ENCODE measurements around the gene CCDC15.

CCDC15 gene

DNA sequence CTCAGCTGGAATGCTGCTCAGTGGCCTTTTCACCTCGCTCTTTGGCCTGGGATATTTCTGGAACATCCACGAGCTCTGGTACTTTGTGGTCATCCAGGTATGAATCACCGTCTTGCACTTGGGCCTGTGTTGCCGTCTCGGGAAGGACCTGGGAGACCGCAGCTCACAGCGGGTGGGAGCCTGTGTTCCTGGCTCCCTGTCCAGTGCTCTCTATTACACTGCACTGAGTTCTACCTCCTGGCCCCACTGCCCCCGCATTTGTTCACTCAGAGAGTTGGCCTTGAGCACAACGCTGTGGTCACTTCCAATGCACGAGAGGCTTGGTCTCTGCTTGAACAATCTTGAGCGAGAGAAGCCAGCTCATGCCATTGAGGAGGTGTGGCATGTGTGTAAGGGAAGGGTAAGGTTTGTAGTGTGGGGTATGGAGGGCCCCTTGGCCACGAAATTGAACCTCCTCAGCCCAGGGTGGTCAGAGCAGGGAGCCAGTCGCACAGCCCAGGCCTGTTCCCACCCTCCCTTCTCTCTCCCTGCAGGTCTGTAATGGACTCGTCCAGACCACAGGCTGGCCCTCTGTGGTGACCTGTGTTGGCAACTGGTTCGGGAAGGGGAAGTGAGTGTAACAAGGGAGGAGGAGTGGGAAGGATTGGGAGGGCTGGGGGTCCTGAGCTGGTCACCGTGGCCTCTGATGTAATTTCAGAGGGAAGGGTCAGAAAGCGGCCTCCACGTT lies 125.3 kb downstream of the CCDC15 start:
- H3K4me1 ChIP-seq, result no peaks in the 10 kb centered on the region
- H3K9me3 ChIP-seq (ENCODE audit: control insufficient read depth, low read length), result no peaks in the 10 kb centered on the region
- H3K36me3 ChIP-seq (ENCODE audit: control insufficient read depth, insufficient read depth, low read length), result no peaks in the 10 kb centered on the region
- no peak overlapping the region for H3K27ac ChIP-seq
- H3K4me2 ChIP-seq (ENCODE audit: low read length), result no peak overlapping the region
- TF ChIP-seq, protein P1, sequence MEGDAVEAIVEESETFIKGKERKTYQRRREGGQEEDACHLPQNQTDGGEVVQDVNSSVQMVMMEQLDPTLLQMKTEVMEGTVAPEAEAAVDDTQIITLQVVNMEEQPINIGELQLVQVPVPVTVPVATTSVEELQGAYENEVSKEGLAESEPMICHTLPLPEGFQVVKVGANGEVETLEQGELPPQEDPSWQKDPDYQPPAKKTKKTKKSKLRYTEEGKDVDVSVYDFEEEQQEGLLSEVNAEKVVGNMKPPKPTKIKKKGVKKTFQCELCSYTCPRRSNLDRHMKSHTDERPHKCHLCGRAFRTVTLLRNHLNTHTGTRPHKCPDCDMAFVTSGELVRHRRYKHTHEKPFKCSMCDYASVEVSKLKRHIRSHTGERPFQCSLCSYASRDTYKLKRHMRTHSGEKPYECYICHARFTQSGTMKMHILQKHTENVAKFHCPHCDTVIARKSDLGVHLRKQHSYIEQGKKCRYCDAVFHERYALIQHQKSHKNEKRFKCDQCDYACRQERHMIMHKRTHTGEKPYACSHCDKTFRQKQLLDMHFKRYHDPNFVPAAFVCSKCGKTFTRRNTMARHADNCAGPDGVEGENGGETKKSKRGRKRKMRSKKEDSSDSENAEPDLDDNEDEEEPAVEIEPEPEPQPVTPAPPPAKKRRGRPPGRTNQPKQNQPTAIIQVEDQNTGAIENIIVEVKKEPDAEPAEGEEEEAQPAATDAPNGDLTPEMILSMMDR (IDR thresholded peaks at IDR 0.05), result no peak
- H3K9ac ChIP-seq, result no peak overlapping the region
- H3K79me2 ChIP-seq, result no peaks in the 10 kb centered on the region
- no peaks in the 10 kb centered on the region for H3K27me3 ChIP-seq (ENCODE audit: control insufficient read depth, insufficient read depth, low read length)
- no peak overlapping the region for H3K4me3 ChIP-seq (ENCODE audit: low read depth, low read length)
- H2AFZ ChIP-seq, result no peak overlapping the region

DNA sequence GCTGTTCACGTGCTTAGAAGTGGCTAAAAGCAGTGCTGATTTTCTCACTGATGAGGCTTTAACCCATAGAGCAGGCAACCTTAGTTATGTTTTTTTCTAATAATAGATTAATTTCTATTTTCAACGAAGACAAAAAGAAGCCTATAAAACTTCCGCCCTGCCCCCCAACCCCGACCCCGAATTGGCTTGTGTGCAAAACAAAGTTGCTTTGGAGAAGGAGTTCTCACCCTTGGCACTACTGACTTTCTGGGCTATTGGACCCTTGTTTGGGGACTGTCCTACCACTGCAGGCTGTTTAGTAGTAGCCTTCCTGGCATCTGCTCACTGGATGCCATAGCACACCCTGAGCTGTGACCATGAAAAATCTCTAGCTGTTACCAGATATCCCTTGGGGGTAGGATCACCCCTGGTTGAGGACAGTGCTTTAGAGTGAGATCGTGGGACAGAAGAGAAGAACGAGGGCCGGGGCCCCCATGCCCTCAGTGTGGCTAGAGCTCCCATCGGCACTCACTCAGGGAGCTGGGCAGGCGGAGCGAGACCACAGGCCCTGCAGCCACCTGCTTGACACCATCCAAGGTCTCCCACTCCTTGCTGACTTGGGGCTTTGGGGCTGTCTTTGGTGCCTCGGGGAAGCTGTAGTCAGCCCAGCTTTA lies 126.0 kb downstream of the CCDC15 start:
- H3K9me3 ChIP-seq (ENCODE audit: control insufficient read depth, low read length), result no peaks in the 10 kb centered on the region
- no peaks in the 10 kb centered on the region for H3K27me3 ChIP-seq (ENCODE audit: control insufficient read depth, insufficient read depth, low read length)
- no peaks in the 10 kb centered on the region for H3K4me1 ChIP-seq
- no peak overlapping the region for H2AFZ ChIP-seq
- H3K9ac ChIP-seq, result no peak overlapping the region
- H3K4me3 ChIP-seq (ENCODE audit: low read depth, low read length), result no peak overlapping the region
- TF ChIP-seq, protein P1 (IDR thresholded peaks at IDR 0.05), result no peak
- no peaks in the 10 kb centered on the region for H3K79me2 ChIP-seq
- no peaks in the 10 kb centered on the region for H3K36me3 ChIP-seq (ENCODE audit: control insufficient read depth, insufficient read depth, low read length)
- no peak overlapping the region for H3K4me2 ChIP-seq (ENCODE audit: low read length)
- H3K27ac ChIP-seq, result no peak overlapping the region

DNA sequence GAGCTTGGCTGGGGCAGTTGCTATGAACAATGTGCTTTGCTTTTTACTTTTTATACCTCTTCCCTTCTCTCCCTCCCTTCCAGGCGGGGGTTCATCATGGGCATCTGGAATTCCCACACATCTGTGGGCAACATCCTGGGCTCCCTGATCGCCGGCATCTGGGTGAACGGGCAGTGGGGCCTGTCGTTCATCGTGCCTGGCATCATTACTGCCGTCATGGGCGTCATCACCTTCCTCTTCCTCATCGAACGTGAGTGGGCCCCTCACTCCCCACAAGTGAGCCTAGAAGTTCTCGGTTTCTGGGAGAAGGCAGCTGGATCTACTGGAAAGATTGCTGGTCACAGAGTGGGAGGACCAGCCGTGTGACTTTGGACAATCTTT lies 126.5 kb downstream of the CCDC15 start:
- H3K9ac ChIP-seq, result no peak overlapping the region
- TF ChIP-seq, protein P1 (IDR thresholded peaks at IDR 0.05), result no peak
- H3K4me1 ChIP-seq, result no peaks in the 10 kb centered on the region
- H3K4me2 ChIP-seq (ENCODE audit: low read length), result no peak overlapping the region
- H3K79me2 ChIP-seq, result no peaks in the 10 kb centered on the region
- no peak overlapping the region for H2AFZ ChIP-seq
- no peaks in the 10 kb centered on the region for H3K9me3 ChIP-seq (ENCODE audit: control insufficient read depth, low read length)
- H3K4me3 ChIP-seq (ENCODE audit: low read depth, low read length), result no peak overlapping the region
- no peaks in the 10 kb centered on the region for H3K36me3 ChIP-seq (ENCODE audit: control insufficient read depth, insufficient read depth, low read length)
- no peaks in the 10 kb centered on the region for H3K27me3 ChIP-seq (ENCODE audit: control insufficient read depth, insufficient read depth, low read length)
- H3K27ac ChIP-seq, result no peak overlapping the region

DNA sequence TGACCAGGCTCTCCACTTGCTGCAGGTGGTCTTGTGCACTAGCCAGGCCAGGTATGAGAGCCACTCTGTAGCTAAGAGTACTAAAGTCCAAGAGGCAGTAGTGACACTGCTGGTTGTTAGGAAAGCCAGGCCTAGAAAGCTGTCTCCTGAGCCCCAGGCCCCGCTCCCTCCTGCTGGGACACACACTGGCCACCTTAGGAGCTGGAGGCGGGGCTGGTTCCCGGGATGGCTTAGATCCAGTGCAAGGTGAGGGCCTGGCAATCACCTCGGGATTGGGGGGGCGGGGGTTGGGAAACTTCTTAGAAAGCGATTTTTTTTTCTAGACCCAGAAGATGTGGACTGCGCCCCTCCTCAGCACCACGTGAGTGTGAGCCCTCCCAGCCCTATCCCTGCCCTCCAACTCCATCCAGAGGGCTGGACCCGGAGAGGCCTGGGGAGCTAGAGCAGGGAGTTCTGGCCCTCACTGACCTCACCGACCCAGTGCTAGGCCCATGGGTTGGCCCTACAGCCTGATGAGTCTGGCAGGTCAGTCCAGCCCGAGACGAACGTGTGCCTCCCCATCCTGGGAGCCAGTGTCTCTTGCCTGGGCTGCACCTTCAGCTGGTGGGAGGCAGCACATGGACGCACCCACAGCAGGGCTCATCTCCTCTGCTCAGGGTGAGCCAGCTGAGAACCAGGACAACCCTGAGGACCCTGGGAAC lies 127.2 kb downstream of the CCDC15 start:
- Histone ChIP-seq H3K4me2 (ENCODE audit: low read length) (no peak overlapping the region), H3K4me3 (ENCODE audit: low read depth, low read length) (no peak overlapping the region), H3K9me3 (ENCODE audit: control insufficient read depth, low read length) (no peaks in the 10 kb centered on the region), H3K4me1 (no peaks in the 10 kb centered on the region), H2AFZ (no peak overlapping the region), H3K9ac (no peak overlapping the region), H3K79me2 (no peaks in the 10 kb centered on the region), H3K36me3 (ENCODE audit: control insufficient read depth, insufficient read depth, low read length) (no peaks in the 10 kb centered on the region), H3K27ac (no peak overlapping the region), H3K27me3 (ENCODE audit: control insufficient read depth, insufficient read depth, low read length) (no peaks in the 10 kb centered on the region)
- TF ChIP-seq, protein P1 (IDR thresholded peaks at IDR 0.05), result no peak
